Loucy (cell line): ENCODE data around the gene HSBP1L1.

ENCODE experiments used
- EZH2phosphoT487 ChIP-seq: fragments of 200-600 bp; IDR thresholded peaks from 2 replicates; pipeline ENCODE4 v1.6.1; 2018; ENCODE audit warnings: antibody characterized with exemption, mild to moderate bottlenecking, moderate library complexity, borderline replicate concordance
- TF ChIP-seq, protein P1 (sequence below): fragments of 200-600 bp; sonication (generic); conservative IDR thresholded peaks from 2 replicates; pipeline ENCODE4 v1.5.1; 2014; ENCODE audit warnings: mild to moderate bottlenecking, antibody characterized with exemption, low read length

GRCh38 chr18:79944746-79945117 lies 19.7 kb upstream of the HSBP1L1 start:
- TF ChIP-seq, protein P1, sequence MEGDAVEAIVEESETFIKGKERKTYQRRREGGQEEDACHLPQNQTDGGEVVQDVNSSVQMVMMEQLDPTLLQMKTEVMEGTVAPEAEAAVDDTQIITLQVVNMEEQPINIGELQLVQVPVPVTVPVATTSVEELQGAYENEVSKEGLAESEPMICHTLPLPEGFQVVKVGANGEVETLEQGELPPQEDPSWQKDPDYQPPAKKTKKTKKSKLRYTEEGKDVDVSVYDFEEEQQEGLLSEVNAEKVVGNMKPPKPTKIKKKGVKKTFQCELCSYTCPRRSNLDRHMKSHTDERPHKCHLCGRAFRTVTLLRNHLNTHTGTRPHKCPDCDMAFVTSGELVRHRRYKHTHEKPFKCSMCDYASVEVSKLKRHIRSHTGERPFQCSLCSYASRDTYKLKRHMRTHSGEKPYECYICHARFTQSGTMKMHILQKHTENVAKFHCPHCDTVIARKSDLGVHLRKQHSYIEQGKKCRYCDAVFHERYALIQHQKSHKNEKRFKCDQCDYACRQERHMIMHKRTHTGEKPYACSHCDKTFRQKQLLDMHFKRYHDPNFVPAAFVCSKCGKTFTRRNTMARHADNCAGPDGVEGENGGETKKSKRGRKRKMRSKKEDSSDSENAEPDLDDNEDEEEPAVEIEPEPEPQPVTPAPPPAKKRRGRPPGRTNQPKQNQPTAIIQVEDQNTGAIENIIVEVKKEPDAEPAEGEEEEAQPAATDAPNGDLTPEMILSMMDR, result no peak
- no peak for TF ChIP-seq EZH2phosphoT487
